Hematopoietic multipotent progenitor cell treated with erythropoietin and hydrocortisone succinate and interleukin-3 and kit ligand, for 4 days (in vitro differentiated cells): ENCODE data around the gene EID1.
"Not testable (repeated sequence)": the region's sequence is repeated elsewhere in the genome, so short reads cannot be mapped to it uniquely, and the experiment has no call there.

Experiments used
- DNase-seq: peaks from one replicate; pipeline ENCODE4 v3.0.0-alpha.2; 2015

Gene EID1

GRCh38 chr15:48871542-48871941 lies 6.4 kb upstream of the EID1 start:
- no peak for DNase-seq

- DNase-seq = no peak
These were observed 5.3 kb upstream of the EID1 start for GRCh38 chr15:48872632-48873031.

GRCh38 chr15:48875241-48875960 lies 2.5 kb upstream of the EID1 start:
- no peak for DNase-seq

- DNase-seq = no peak
These were observed 1.9 kb upstream of the EID1 start for GRCh38 chr15:48876057-48876456.

GRCh38 chr15:48880070-48880634 lies 2.2 kb downstream of the EID1 start:
- DNase-seq = no peak

- DNase-seq = no peak
These were observed 5.8 kb downstream of the EID1 start for GRCh38 chr15:48883699-48884098.

GRCh38 chr15:48887144-48887543 lies 9.2 kb downstream of the EID1 start:
- DNase-seq = no peak

- DNase-seq = no peak
These were observed 10.3 kb downstream of the EID1 start for GRCh38 chr15:48888191-48888590.

- DNase-seq = no peak
These were observed 10.9 kb downstream of the EID1 start for GRCh38 chr15:48888836-48889235.

GRCh38 chr15:48889925-48890324 lies 12.0 kb downstream of the EID1 start:
- no peak for DNase-seq

GRCh38 chr15:48890375-48890972 lies 12.5 kb downstream of the EID1 start:
- no peak for DNase-seq

- no peak for DNase-seq
These were observed 13.4 kb downstream of the EID1 start for GRCh38 chr15:48891232-48891765.

GRCh38 chr15:48893311-48893710 lies 15.4 kb downstream of the EID1 start:
- no peak for DNase-seq

GRCh38 chr15:48896869-48897814 lies 19.2 kb downstream of the EID1 start:
- peak; percentile 27 for DNase-seq

GRCh38 chr15:48898032-48898431 lies 20.1 kb downstream of the EID1 start:
- peak; percentile 89 for DNase-seq

- peak; percentile 26 for DNase-seq
These were observed 20.5 kb downstream of the EID1 start for GRCh38 chr15:48898446-48898845.

- no peak for DNase-seq
These were observed 21.9 kb downstream of the EID1 start for GRCh38 chr15:48899793-48900192.

GRCh38 chr15:48904758-48905157 lies 26.8 kb downstream of the EID1 start:
- DNase-seq = no peak

- no peak for DNase-seq
These were observed 27.3 kb downstream of the EID1 start for GRCh38 chr15:48905216-48905615.

- no peak for DNase-seq
These were observed 27.9 kb downstream of the EID1 start for GRCh38 chr15:48905847-48906246.

GRCh38 chr15:48909313-48909712 lies 31.4 kb downstream of the EID1 start:
- DNase-seq = peak; percentile 5

- not testable (repeated sequence) for DNase-seq
These were observed 32.6 kb downstream of the EID1 start for GRCh38 chr15:48910554-48910953.

- DNase-seq = no peak
These were observed 35.2 kb downstream of the EID1 start for GRCh38 chr15:48913141-48913540.
